Heart right ventricle (tissue), 16 donors: ENCODE data around the gene KLHDC7B. TPM values are rescaled to one million over a fixed set of nuclear protein-coding genes. Genes with fewer than 3 reads are reported as not detected.

Experiments
- ATAC-seq, 8 donors: fragments of 200-7000 bp; cut with Tn5 transposase; one replicate each; pipeline ENCODE4 v1.9.1; 2020; ENCODE audit warnings: mild to moderate bottlenecking in 8 of 8, moderate library complexity in 8 of 8, moderate number of reproducible peaks in 1 of 8
- DNase-seq, 2 donors: peaks; one replicate each; pipeline ENCODE4 v3.0.0-alpha.2; 2020
- H3K27ac ChIP-seq, 10 donors: fragments of 200-600 bp; sonication (generic) in 2 of 10; one replicate each; pipeline versions ENCODE4 v1.5.0 to v1.8.0; 2020 to 2022; ENCODE audit warnings: mild to moderate bottlenecking in 3 of 10
- H3K27me3 ChIP-seq, 7 donors: fragments of 200-600 bp; one replicate each; pipeline ENCODE4 v1.8.0; 2021 to 2022; ENCODE audit warnings: mild to moderate bottlenecking in 2 of 7
- H3K36me3 ChIP-seq, 9 donors: fragments of 200-600 bp; sonication (generic) in 1 of 9; one replicate each; pipeline versions ENCODE4 v1.5.0 to v1.8.0; 2020 to 2022; ENCODE audit warnings: mild to moderate bottlenecking in 2 of 9
- H3K4me1 ChIP-seq, 9 donors: fragments of 200-600 bp; sonication (generic) in 1 of 9; one replicate each; pipeline versions ENCODE4 v1.5.0 to v1.8.0; 2020 to 2022; ENCODE audit warnings: mild to moderate bottlenecking in 4 of 9
- H3K4me3 ChIP-seq, 10 donors: fragments of 200-600 bp; sonication (generic) in 2 of 10; one replicate each; pipeline versions ENCODE4 v1.5.0 to v1.8.0; 2020 to 2022; ENCODE audit warnings: mild to moderate bottlenecking in 7 of 10, moderate library complexity in 2 of 10
- H3K9me3 ChIP-seq, 11 donors: fragments of 200-600 bp in 10 of 11; sonication (generic) in 2 of 11; one replicate each; pipeline versions ENCODE4 v1.5.0 to v1.8.0; 2013 to 2022; ENCODE audit warnings: mild to moderate bottlenecking in 2 of 11, control low read depth in 1 of 11, moderate library complexity in 1 of 11
- CTCF ChIP-seq, 9 donors: fragments of 200-600 bp; sonication (generic) in 2 of 9; IDR thresholded peaks; one replicate each; pipeline versions ENCODE4 v1.5.0 to v1.8.0; 2021 to 2022; ENCODE audit warnings: antibody characterized with exemption in 9 of 9, mild to moderate bottlenecking in 5 of 9, moderate library complexity in 1 of 9
- WGBS, 2 donors: extraction: QIAGEN DNeasy Blood & Tissue Kit; methylation state at CpG; one replicate each; pipeline ENCODE4 v1.1.7; 2013; ENCODE audit warnings: inconsistent platforms in 1 of 2; 5-methylcytosine and 5-hydroxymethylcytosine counted together
- intact Hi-C, 10 donors: fragments of 100-400 bp; cut with DNase I; formaldehyde crosslinking; loops; one replicate each; pipeline versions ENCODE4 v1.11.1 to v1.14.2; 2022
- long read RNA-seq, 3 donors: library from polyadenylated mRNA; unstranded; transcript quantifications; one replicate each; pipeline ENCODE4 v2.0.0, GENCODE V29; 2020 to 2021
- polyA plus RNA-seq, 2 donors: library from polyadenylated mRNA; stranded (reverse); fragments of 200-250 nt; gene quantifications; one replicate each; pipeline ENCODE4 v1.2.3, GENCODE V29; 2013
- total RNA-seq, 10 donors: library from RNA; stranded (reverse); fragmentation: NEBNext Ultra II Directional in 3 of 10; extraction: Animal tissue kit (Norgen Biotek cat#: 25700) in 3 of 10; gene quantifications; one replicate each; pipeline versions ENCODE4 v1.2.1 to v1.2.4, GENCODE V29; 2021 to 2023
- donor health status: Arrhythmogenic right ventricular cardiomyopathy.
- donor health status: ischemic (EF 13 %, LVEDD 7.1; RV severe dilation, severe dysfunction).
- donor health status: healthy with polysubstance abuse.
- donor health status: DM: no; HTN: yes; CAD: no.
- donor health status: DM: no; HTN: no; CAD: no.
- donor health status: ischemic (EF 25% LVEDD 6.9; RV normal size, moderate dysfunction).
- donor health status: ischemic (EF 25% LVEDD 5.7; RV mildly dilated, moderate dysfunction).
- donor health status: healthy.
- donor health status: DM: yes; HTN: yes; CAD: no.
- donor health status: Ischemic cardiomyopathy.
- donor health status: ischemic (EF 35%, LVEDD 5.7; RV mildly dilated, moderate dysfunction).
- donor health status: nonischemic (EF 11% LVEDD 7.7; RV severe dilation, severe dysfunction).
- donor health status: DM: yes; HTN: yes; CAD: no.
- donor health status: PGD.
- donor health status: ischemic (EF 29% LVEDD 5.4; RV normal size, mild dysfunction).
- donor health status: nonischemic (EF 23%, LVEDD 6.1; RV moderate dilation, normal function).

The KLHDC7B gene
- 1 to 10 TPM in 1 of 10 donors, under 1 TPM in 3, not detected in 6; 0.11 to 1.3 (median 0.18) TPM for total RNA-seq
- polyA plus RNA-seq, result under 1 TPM in 1 of 2 donors, not detected in 1; 0.10 TPM
- long read RNA-seq, donor 1, result 0 reads
- long read RNA-seq, donor 2, result 0 reads
- long read RNA-seq, donor 3, result 0 reads

GRCh38 chr22:50545522-50546325 lies at the start of gene KLHDC7B:
Gene KLHDC7B (plus strand): TSS chr22:50545899. CDS start chr22:50546244, 345 bp downstream.
- intact Hi-C loops, result no loop called here
- no peak within 1 kb of the TSS for H3K4me3 ChIP-seq

GRCh38 chr22:50497093-50497492 lies 48.6 kb upstream of the KLHDC7B start:
- Histone ChIP-seq H3K4me3 (no peak overlapping the region), H3K27me3 (peaks cover 0 to 10% (median 0%) of the 10 kb centered on the region in 7 donors), H3K27ac (no peak overlapping the region), H3K9me3 (no peaks in the 10 kb centered on the region), H3K4me1 (peaks cover 0 to 7% (median 0%) of the 10 kb centered on the region in 9 donors), H3K36me3 (peaks cover 0 to 4% (median 0%) of the 10 kb centered on the region in 9 donors)
- no peak for DNase-seq
- intact Hi-C loops, result loop anchor here in 1 of 10 donors (5.0 kb wide), 1 partner anchor 245 kb away; the partner anchor contains the start of gene HDAC10
- no peak for ATAC-seq
- TF ChIP-seq CTCF (IDR thresholded peaks at IDR 0.05), result no peak
- WGBS, 2 donors, result 83 to 86% methylated on average over 6 of the region's 6 CpGs

More at GRCh38 chr22:50545522-50546325, at the start of gene KLHDC7B:
- DNase-seq, result no peak
- Histone ChIP-seq H3K27me3 (peaks cover 0 to 75% (median 52%) of the 10 kb centered on the region in 7 donors), H3K27ac (peak within 1 kb of the TSS in 3 of 10 donors; percentile 5 to 99 (median 64)), H3K9me3 (no peaks in the 10 kb centered on the region), H3K4me1 (peaks cover 0 to 77% (median 25%) of the 10 kb centered on the region in 9 donors), H3K36me3 (no peaks in the 10 kb centered on the region)
- 71% methylated on average over 10 of the region's 10 CpGs for WGBS, 2 donors
- ATAC-seq, result no peak
- no peak for TF ChIP-seq CTCF (IDR thresholded peaks at IDR 0.05)

GRCh38 chr22:50498322-50498890 lies 47.3 kb upstream of the KLHDC7B start:
- H3K4me3 ChIP-seq, result no peak overlapping the region
- H3K4me1 ChIP-seq, result peaks cover 0 to 7% (median 0%) of the 10 kb centered on the region in 9 donors
- peaks cover 0 to 10% (median 0%) of the 10 kb centered on the region in 7 donors for H3K27me3 ChIP-seq
- ATAC-seq (peak; percentile 62 to 84 (median 72)), DNase-seq (peak in 1 of 2 donors; percentile 63)
- H3K36me3 ChIP-seq, result peaks cover 0 to 17% (median 5%) of the 10 kb centered on the region in 9 donors
- 9 to 20% methylated on average over 13 of the region's 13 CpGs for WGBS, 2 donors
- H3K9me3 ChIP-seq, result no peaks in the 10 kb centered on the region
- intact Hi-C loops, result loop anchor here in 1 of 10 donors (5.0 kb wide), 1 partner anchor 246 kb away; the partner anchor contains the start of gene HDAC10
- H3K27ac ChIP-seq, result no peak overlapping the region
- peak in 8 of 9 donors; percentile 17 to 69 (median 64) for TF ChIP-seq CTCF (IDR thresholded peaks at IDR 0.05)

GRCh38 chr22:50500452-50500851 lies 45.2 kb upstream of the KLHDC7B start:
- TF ChIP-seq CTCF (IDR thresholded peaks at IDR 0.05), result no peak
- DNase-seq, result no peak
- no peak for ATAC-seq
- Histone ChIP-seq H3K36me3 (peaks cover 0 to 34% (median 14%) of the 10 kb centered on the region in 9 donors), H3K27ac (no peak overlapping the region), H3K9me3 (no peaks in the 10 kb centered on the region), H3K4me1 (peaks cover 0 to 8% (median 0%) of the 10 kb centered on the region in 9 donors), H3K27me3 (peaks cover 0 to 10% (median 0%) of the 10 kb centered on the region in 7 donors), H3K4me3 (no peak overlapping the region)
- intact Hi-C loops, result loop anchor here in 4 of 10 donors (10.0 kb wide), 1 partner anchor 256 kb away; the partner anchor contains the start of gene TUBGCP6 (in 4 of the 4)
- 87 to 93% methylated on average over 12 of the region's 12 CpGs for WGBS, 2 donors
